Fibroblast of pulmonary artery (primary cell): ENCODE data around the gene FTCD.

ENCODE experiments used
- DNase-seq: peaks from one replicate; pipeline ENCODE4 v3.0.0-alpha.2; 2010; ENCODE audit warnings: low read depth
- H3K4me3 ChIP-seq: replicated peaks from 2 replicates; pipeline ENCODE4 v1.5.1; 2011; ENCODE audit warnings: low read depth, mild to moderate bottlenecking, control low read depth, low read length, moderate library complexity
- TF ChIP-seq, protein P1 (sequence below): IDR thresholded peaks from 2 replicates; pipeline ENCODE4 v1.5.1; 2011; ENCODE audit warnings: mild to moderate bottlenecking, control low read depth, low read length, inconsistent platforms; ENCODE audit errors: missing control alignments

FTCD gene

DNA sequence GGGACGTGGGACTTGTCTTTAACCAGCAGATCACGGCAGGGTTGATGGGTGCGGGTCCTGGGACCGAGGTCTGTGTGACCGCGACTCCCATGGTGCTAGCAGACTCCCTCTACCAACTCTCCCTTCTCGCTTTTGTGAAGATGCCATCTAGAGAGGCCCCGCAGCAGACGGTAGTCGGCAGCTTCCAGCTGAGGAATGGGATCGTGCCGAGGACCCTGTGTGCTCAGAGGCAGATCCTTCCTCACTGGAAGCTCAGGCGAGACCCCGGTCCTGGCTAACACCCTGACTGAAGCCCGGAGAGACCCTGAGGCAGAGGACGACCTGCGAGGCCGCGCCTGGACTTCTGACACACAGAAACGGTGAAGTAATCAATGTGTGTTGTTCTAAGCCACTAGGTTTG, 41.4 kb upstream of the FTCD start:
- TF ChIP-seq, protein P1, sequence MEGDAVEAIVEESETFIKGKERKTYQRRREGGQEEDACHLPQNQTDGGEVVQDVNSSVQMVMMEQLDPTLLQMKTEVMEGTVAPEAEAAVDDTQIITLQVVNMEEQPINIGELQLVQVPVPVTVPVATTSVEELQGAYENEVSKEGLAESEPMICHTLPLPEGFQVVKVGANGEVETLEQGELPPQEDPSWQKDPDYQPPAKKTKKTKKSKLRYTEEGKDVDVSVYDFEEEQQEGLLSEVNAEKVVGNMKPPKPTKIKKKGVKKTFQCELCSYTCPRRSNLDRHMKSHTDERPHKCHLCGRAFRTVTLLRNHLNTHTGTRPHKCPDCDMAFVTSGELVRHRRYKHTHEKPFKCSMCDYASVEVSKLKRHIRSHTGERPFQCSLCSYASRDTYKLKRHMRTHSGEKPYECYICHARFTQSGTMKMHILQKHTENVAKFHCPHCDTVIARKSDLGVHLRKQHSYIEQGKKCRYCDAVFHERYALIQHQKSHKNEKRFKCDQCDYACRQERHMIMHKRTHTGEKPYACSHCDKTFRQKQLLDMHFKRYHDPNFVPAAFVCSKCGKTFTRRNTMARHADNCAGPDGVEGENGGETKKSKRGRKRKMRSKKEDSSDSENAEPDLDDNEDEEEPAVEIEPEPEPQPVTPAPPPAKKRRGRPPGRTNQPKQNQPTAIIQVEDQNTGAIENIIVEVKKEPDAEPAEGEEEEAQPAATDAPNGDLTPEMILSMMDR: no peak
- DNase-seq: no peak

DNA sequence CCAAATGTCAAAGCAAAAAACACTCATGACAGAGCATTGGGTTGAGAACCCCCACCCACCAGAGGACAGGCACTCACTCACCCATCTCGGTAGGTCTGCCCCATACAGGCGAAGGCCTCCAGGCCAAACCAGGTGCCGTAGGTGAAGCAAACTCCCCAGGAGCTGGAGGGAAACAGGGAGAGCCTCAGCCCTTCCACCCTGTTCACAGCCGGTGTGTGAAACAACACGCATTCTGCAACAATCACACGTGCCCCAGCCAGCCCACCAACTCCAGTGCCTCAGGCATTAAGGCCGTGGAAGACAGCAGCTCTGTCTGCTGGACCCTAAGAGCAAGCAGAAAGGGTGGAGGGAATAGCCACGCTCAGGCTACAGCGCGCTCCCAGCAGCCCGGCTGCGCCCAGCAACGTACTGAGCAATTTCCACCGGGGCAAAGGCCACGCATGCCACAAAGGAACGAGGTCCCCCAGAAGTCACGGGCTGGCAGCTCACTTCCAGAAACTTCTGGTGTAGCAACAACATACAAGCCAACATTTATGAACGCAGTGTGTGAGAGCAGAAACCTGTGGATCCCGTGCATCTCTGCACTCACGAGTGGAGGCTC, 40.3 kb upstream of the FTCD start:
- H3K4me3 ChIP-seq: no peak overlapping the region
- DNase-seq: no peak
- TF ChIP-seq, protein P1: no peak

More for the DNA sequence above, 41.4 kb upstream of the FTCD start:
- no peak overlapping the region for H3K4me3 ChIP-seq

DNA sequence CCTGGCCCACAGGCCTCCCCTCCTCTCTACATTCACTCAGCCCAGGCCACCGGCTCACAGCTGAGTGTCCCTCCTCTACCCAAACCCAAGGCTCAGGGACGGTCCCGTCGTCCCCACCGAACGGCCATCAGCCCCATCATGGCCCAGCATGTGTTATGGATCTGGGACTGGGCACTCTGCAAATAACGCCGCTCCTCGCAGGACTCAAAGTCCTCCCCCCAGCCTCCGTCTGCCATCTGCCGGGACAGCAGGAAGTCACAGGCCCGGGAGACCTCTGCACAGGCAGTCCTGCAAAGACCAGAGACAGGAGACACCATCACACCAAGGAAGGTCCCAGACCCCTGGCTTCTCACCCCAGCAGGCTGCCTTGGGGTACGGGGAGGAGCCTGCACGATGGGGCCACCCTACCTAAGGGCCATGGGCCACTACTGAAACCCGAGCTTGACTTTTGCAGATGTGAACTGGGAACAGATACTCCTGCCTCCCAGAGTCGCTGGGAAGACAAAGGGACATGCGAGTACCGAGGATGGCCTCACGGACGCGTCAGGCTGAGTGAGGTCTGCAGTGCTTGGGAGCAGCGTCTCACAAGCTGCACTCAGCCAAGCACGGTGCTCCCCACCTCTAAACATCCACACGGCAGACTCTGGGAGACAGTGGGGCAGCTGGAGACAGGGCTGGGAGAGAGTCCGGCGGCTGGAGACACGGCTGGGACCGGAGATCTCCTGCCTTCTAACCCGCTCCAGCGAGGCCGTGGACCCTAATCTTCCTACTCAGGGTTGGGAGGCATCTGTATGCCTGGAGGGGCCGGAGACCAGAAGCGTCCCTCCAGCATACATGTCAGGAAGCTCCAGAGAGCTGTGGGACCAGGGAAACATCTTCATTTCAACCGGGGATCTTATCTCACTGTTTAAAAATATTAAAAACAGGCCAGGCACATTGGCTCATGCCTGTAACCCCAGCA, 39.3 kb upstream of the FTCD start:
- TF ChIP-seq, protein P1: no peak
- DNase-seq: no peak
- no peak overlapping the region for H3K4me3 ChIP-seq

DNA sequence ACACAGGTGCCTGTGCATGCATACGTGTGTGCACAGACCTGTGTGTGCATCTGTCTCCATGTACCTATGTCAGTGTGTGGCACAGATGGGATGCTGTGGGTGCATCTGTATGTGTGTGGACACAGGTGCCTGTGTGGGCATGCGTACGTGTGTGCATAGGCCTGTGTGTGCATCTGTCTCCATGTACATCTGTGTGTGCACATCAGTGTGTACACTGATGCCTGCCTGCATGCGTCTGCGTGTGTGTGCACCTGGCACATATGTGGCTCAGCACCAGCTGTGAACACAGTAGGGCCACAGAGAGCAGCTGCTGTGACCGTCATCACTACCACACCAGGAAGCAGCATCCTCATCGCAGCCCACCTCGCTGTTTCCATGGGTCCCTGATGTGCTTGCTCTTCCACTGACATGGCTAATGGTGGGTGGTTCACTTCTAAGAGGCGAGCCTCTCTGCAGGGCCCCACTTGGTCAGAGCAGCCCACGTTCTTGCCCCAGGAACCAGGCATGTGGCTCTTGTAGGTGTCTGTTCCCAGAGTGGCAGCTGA, 38.5 kb upstream of the FTCD start:
- TF ChIP-seq, protein P1: no peak
- no peak for DNase-seq
- no peak overlapping the region for H3K4me3 ChIP-seq

DNA sequence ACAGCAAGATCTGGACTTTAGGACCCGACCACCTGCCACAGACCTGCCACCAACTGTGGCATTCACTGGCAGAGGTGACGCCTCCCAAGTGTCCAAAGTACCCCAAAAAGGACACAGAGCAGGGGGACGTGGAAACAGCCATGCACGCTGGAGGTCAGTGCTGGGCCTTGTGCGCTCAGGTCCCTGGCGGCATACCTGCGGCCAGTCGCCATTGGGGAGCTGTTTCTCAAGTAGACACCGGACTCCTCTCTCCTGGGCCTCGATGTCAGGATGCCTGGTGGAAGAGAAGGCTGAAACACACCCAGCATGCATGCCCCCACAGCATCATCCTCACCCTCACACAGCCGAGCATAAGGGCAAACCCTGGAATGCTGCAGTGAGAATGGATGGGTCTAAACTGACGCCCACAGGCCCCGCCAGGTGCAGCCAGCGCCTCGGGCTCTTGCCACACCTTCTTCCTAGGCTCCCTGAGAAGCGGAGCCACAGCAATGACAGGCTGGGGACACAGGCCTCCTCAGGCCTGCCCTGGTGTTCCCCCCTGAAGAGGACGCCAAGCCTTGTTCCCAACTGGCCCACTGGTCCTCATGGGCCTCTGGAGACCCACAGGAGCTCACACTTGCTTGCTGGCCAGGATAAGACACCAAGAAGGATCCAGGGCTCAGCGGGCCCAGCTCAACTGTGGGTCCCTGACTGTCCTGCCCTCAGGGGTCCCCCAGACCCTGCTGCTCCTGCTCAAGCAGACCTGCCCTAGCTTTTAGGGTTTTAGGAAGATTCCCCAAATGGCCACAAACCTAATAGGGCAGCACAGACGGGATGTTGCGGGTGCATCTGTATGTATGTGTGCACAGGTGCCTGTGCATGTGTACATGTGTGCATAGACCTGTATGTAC, 36.6 kb upstream of the FTCD start:
- no peak for DNase-seq
- H3K4me3 ChIP-seq: no peak overlapping the region
- TF ChIP-seq, protein P1: no peak

DNA sequence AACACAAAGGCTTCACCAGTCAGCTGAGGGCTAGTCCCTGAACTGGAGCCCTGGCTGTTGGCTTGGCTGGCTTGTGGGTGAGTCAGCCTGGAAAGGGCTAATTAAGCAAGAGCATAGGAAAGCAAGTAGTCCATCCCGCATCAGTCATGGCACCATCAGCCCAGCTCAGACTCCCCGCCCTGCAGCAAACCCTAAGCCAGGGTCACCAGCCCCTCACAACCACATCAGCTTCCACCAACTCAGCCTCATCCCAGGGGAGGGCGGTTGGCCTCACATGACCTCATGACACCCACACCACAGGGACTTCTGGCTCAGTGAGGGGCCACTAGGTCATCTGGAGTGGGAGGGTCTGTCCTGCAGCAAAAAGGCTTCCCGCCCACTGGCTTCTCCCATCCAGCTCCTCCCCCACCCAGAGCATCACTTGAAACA, 35.9 kb upstream of the FTCD start:
- peak; percentile 85 for DNase-seq
- TF ChIP-seq, protein P1: no peak
- no peak overlapping the region for H3K4me3 ChIP-seq
